Stimulated activated memory B cell treated with anti-CD40 and anti-IgM and Interleukin-4, amounts not matched to agents 10 μg/mL and 1 μg/mL and 100 μg/mL, for 72 hours (primary cell): ENCODE results near the gene TMPRSS3.
"Not testable (repeated sequence)": the region's sequence is repeated elsewhere in the genome, so short reads cannot be mapped to it uniquely, and the experiment has no call there.

Experiments used
- ATAC-seq: fragments of 150-1000 bp; cut with Tn5 transposase; 2 replicates; pipeline ENCODE4 v1.10.0; 2021
- H3K27ac Mint-ChIP-seq: one replicate; pipeline ENCODE4 v1.8.0; 2022; ENCODE audit warnings: mild to moderate bottlenecking, mixed read lengths
- H3K27me3 Mint-ChIP-seq: one replicate; pipeline ENCODE4 v1.8.0; 2022; ENCODE audit warnings: mixed read lengths
- H3K36me3 Mint-ChIP-seq: one replicate; pipeline ENCODE4 v1.8.0; 2022; ENCODE audit warnings: mixed read lengths
- H3K4me1 Mint-ChIP-seq: one replicate; pipeline ENCODE4 v1.8.0; 2022; ENCODE audit warnings: mixed read lengths
- H3K4me3 Mint-ChIP-seq: one replicate; pipeline ENCODE4 v1.8.0; 2022; ENCODE audit warnings: mild to moderate bottlenecking, moderate library complexity, mixed read lengths
- H3K9me3 Mint-ChIP-seq: one replicate; pipeline ENCODE4 v1.8.0; 2022; ENCODE audit warnings: mixed read lengths

The TMPRSS3 gene

DNA sequence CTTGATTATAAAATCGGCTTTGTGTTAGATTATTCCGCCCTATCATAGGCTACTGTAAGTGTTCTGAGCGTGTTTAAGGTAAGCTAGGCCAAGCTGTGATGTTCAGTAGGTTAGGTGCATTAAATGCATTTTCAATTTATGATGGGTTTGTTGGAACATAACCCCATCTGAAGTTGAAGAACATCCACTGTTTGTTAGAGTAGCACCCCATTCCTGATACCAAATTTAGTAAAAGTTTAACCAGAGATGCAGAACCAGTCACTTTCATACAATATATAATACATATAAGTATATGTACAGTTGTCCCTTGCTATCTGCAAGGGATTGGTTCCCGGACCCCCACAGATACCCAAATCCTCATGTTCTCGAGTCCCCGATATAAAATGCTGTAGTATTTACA lies 24.0 kb upstream of the TMPRSS3 start:
- no peak overlapping the region for H3K27ac Mint-ChIP-seq
- H3K27me3 Mint-ChIP-seq: peaks cover 15% of the 10 kb centered on the region
- H3K4me3 Mint-ChIP-seq: no peak overlapping the region
- ATAC-seq: no peak
- H3K36me3 Mint-ChIP-seq: no peaks in the 10 kb centered on the region
- H3K4me1 Mint-ChIP-seq: peaks cover 60% of the 10 kb centered on the region
- H3K9me3 Mint-ChIP-seq: peaks cover 8% of the 10 kb centered on the region

DNA sequence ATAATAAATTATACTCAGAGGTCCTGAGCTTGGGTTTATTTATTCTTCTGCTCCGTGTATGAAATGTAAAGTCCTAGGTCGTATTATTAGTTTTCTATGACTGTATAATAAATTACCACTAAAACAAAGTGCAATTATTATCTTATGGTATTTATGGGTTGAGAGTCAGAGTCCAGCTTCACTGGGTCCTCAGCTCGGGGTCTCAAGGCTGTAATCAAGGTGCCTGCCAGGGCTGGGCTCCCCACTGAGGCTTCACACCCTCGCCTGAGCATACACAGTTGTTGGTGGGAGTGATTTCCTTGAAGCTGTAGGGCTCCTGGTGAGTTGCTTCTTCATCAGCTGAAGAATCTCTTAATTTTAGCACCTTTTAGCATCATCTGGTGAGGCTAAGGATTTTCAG lies 23.0 kb upstream of the TMPRSS3 start:
- no peak overlapping the region for H3K27ac Mint-ChIP-seq

DNA sequence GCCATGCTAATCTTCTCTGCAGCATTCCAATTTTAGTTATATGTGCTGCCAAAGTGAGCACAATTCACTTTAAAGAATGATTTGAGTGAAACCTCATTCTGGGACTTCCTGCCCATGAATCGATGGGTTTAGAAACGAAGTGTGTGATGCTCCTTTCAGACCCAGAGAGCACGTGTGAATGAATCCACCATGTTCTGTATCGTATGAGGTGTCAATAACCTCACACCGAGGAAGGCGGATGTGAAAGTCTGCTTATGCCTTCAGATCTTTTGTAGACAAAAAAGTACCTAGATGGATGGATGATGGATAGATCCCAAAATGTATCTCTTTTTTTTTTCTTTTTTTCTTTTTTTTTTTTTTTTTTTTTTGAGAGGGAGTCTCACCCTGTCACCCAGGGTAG lies 21.7 kb upstream of the TMPRSS3 start:
- H3K9me3 Mint-ChIP-seq: peaks cover 8% of the 10 kb centered on the region
- peaks cover 58% of the 10 kb centered on the region for H3K4me1 Mint-ChIP-seq
- H3K27ac Mint-ChIP-seq: no peak overlapping the region
- H3K36me3 Mint-ChIP-seq: no peaks in the 10 kb centered on the region
- H3K27me3 Mint-ChIP-seq: peaks cover 15% of the 10 kb centered on the region
- no peak overlapping the region for H3K4me3 Mint-ChIP-seq
- ATAC-seq: no peak

More for the DNA sequence above, 23.0 kb upstream of the TMPRSS3 start:
- no peak overlapping the region for H3K4me3 Mint-ChIP-seq
- no peaks in the 10 kb centered on the region for H3K36me3 Mint-ChIP-seq
- peaks cover 15% of the 10 kb centered on the region for H3K27me3 Mint-ChIP-seq
- peaks cover 62% of the 10 kb centered on the region for H3K4me1 Mint-ChIP-seq
- peaks cover 8% of the 10 kb centered on the region for H3K9me3 Mint-ChIP-seq
- ATAC-seq: no peak

DNA sequence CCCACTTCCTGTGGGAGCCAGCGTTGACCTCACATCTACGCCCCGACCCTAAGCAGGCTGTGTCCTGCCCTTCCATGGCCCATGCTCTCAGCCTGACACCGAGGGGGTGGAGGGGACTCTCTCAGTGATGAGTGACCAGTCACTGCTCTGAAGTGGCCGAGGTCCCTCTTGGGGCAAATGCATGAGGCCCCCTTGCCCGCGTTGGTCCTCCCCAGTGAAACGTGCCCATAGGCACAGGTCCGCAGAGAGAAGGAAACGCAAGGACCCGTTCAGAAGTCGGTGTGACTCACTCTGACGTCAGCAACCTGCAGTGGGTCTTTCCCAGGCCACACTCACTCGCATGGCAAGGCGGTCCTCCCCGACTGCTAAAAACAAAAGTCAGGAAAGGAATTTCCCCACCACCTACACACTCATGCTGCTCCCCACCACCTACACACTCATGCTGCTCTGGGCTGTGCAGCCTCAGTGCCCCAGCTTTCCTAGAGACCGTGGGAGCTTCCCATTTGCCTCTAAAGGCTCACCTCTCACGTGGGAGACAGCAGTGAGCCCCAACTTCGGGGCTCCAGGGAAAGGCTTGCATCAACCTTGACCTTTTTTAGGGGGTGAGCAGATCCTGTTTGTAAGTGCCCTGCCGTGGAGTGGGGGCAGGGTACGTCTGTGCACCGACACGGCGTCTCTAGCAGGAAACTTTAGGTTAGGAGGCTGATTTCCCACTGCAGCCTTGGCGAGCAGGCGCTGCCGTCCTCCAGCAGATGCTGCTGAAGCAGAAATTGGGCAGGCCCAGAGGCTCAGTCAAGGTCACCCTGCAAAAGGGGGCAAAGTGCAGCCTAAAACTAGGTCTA lies 19.3 kb upstream of the TMPRSS3 start:
- peaks cover 43% of the 10 kb centered on the region for H3K4me1 Mint-ChIP-seq
- H3K9me3 Mint-ChIP-seq: no peaks in the 10 kb centered on the region
- H3K27me3 Mint-ChIP-seq: no peaks in the 10 kb centered on the region
- H3K4me3 Mint-ChIP-seq: peak overlapping the region; percentile 55
- peak; percentile 90 for ATAC-seq
- no peaks in the 10 kb centered on the region for H3K36me3 Mint-ChIP-seq
- H3K27ac Mint-ChIP-seq: peak overlapping the region; percentile 94

DNA sequence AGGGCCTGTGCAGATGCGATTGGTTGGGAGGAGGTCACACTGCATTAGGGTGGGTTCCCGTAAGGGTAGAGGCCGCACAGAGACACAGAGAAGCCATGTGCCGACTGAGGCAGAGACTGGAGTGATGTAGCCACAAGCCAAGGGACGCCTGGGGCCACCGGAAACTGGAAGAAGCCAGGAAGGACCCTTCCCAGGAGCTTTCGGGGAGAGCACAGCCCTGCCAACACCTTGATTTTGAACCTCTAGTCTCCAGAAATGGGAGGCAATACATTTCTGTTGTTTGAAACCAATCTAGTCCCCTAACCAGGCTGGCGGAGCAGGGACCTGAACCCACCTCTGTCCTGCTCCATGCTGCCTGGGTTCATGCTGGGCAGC lies 18.7 kb upstream of the TMPRSS3 start:
- Mint-ChIP-seq H3K9me3 (no peaks in the 10 kb centered on the region), H3K4me3 (peak overlapping the region; percentile 55), H3K27ac (peak overlapping the region; percentile 94), H3K27me3 (no peaks in the 10 kb centered on the region), H3K4me1 (peaks cover 43% of the 10 kb centered on the region), H3K36me3 (no peaks in the 10 kb centered on the region)
- no peak for ATAC-seq

DNA sequence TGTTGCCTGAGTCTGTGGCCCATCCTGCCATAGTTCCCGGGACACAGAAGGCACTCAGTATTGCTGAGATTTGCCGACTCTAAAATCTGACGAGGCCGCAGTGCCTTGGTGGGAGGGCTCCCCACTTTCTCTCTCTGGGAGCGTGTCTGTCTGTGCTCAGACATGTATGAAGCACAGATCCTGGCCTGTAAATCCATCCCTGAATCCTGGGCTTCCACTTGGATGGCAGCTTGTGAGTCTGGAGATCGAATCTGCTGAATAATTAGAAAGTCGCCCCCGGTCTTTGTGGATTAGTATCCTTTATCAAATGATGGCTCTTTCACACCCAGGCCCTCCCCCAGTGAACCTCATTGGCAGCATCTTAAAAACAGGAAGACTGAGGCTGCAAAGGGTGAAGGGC lies 18.2 kb upstream of the TMPRSS3 start:
- Mint-ChIP-seq H3K9me3 (no peaks in the 10 kb centered on the region), H3K4me3 (no peak overlapping the region), H3K4me1 (peaks cover 43% of the 10 kb centered on the region), H3K27me3 (no peaks in the 10 kb centered on the region), H3K36me3 (no peaks in the 10 kb centered on the region), H3K27ac (peak overlapping the region; percentile 94)
- ATAC-seq: no peak

DNA sequence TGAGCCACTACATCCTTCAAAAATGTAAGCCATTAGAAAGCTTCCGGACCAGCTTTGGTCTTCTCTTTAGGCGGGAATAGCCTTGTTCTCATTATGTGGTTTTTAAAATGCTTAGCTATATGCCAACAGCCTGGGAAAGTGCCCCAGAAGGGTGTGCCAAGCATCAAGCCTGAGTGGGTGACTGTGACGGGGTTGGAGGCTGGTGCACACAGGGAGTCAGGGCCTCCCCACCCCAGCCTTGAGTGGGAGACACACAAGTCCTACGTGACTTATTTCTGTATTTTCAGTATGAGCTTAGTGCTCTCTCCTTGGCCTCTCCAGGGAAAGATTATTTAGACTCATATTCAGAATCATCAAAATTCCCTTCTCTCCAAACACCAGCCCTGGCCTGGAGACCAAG lies 17.6 kb upstream of the TMPRSS3 start:
- no peak for ATAC-seq
- Mint-ChIP-seq H3K4me1 (peaks cover 43% of the 10 kb centered on the region), H3K27ac (peak overlapping the region; percentile 94), H3K9me3 (no peaks in the 10 kb centered on the region), H3K36me3 (no peaks in the 10 kb centered on the region), H3K27me3 (no peaks in the 10 kb centered on the region), H3K4me3 (no peak overlapping the region)

DNA sequence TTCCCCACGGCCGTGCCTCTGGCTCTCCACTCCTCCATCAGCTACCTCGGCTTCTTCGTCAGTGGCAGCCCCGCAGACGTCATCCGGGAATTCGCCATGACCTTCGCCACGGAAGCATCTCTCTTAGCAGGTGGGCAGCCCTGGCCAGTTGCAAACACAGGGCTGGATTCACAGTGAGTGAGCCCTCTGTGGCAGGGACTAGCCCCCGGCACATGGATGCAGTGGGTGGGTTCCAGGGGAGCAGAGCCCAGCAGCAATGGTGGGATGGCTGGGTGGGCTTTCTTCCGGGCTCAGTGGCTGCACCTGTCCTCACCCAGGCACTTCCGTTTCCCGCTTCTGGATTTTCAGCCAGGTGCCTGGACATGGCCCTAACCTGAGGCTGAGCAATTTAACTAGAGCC lies 17.2 kb upstream of the TMPRSS3 start:
- Mint-ChIP-seq H3K27ac (peak overlapping the region; percentile 94), H3K27me3 (no peaks in the 10 kb centered on the region), H3K36me3 (no peaks in the 10 kb centered on the region), H3K4me1 (peaks cover 43% of the 10 kb centered on the region), H3K4me3 (no peak overlapping the region), H3K9me3 (no peaks in the 10 kb centered on the region)
- no peak for ATAC-seq

DNA sequence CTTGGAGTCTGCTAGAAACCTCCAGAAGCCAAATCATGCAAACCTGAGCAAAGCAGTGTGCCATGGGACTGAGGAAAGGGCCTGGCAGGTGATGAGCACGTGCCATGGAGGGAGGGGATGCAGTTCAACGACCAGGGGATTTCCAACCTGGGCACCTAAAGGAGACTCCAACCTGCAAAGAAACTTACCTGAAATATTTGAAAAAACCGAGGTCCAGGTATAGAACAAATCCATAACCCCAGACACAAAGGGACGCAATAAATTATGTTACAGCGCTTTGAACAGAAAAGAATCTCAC lies 16.7 kb upstream of the TMPRSS3 start:
- Mint-ChIP-seq H3K27ac (no peak overlapping the region), H3K4me3 (no peak overlapping the region), H3K36me3 (no peaks in the 10 kb centered on the region), H3K9me3 (no peaks in the 10 kb centered on the region), H3K4me1 (peaks cover 43% of the 10 kb centered on the region), H3K27me3 (no peaks in the 10 kb centered on the region)
- ATAC-seq: no peak

DNA sequence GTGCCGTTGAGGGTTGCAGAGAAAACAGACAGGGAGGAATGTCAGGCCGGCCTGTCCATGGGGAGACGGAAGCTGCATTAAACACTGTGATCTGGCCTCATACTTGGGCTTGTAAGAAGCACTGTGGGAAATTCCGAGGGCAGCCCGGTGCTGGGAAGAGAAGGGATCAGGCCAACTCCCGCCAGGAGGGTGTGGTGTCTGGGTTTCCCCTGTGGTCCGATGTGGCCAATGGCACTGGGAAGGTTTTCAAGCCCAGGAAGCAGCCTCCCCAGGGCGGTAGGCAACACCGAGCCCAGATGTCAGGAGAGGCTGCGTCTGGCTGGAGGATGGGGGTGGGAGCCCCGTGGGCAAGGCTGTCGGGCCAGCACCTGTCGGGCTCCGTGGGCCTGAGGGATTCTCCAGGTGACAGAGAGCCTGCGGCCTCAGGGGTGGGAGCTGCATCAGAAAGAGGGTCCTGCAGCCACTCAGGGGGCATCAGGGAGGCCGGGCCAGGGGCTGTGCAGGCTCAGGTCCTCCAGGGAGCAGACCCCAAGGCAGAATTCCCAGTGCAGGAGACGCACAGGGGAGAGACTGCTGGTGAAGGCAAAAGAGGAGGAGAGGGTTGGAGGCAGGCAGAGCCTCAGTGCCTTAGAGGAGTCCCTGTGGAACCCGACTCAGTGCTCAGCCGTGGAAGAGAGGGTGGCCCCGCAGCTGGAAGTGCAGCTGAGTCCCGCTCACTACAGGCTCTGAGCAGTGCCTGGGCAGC lies 16.2 kb upstream of the TMPRSS3 start:
- H3K4me1 Mint-ChIP-seq: peaks cover 40% of the 10 kb centered on the region
- ATAC-seq: no peak
- H3K9me3 Mint-ChIP-seq: no peaks in the 10 kb centered on the region
- H3K27ac Mint-ChIP-seq: no peak overlapping the region
- no peaks in the 10 kb centered on the region for H3K27me3 Mint-ChIP-seq
- H3K4me3 Mint-ChIP-seq: no peak overlapping the region
- H3K36me3 Mint-ChIP-seq: no peaks in the 10 kb centered on the region

DNA sequence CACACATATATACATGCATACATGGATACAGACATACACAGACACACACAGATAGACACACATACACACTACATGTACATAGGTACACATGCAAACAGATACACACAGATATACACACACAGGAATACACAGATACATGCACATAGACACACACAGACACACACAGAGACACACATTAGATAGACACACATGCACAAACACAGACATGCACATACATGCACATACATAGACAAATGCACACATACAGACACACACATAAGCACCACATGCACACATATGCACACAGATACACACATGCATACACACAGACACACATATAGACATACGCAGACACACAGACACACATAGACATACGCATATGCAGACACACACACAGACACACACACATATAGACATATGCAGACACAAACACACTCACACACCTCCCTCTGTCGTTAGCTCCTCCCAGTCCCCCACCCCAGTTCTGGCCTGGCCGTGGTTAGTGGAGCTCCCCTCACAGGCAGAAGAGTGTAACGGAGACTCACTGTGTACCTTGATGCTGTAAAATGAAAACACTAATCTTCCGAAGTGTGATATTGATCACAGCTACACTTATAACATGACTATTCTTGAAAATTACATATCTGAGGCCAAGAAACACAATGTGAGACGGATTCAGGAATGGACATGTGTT lies 15.5 kb upstream of the TMPRSS3 start:
- no peaks in the 10 kb centered on the region for H3K36me3 Mint-ChIP-seq
- peaks cover 37% of the 10 kb centered on the region for H3K4me1 Mint-ChIP-seq
- no peak overlapping the region for H3K4me3 Mint-ChIP-seq
- H3K27ac Mint-ChIP-seq: no peak overlapping the region
- H3K9me3 Mint-ChIP-seq: no peaks in the 10 kb centered on the region
- ATAC-seq: no peak
- H3K27me3 Mint-ChIP-seq: no peaks in the 10 kb centered on the region

DNA sequence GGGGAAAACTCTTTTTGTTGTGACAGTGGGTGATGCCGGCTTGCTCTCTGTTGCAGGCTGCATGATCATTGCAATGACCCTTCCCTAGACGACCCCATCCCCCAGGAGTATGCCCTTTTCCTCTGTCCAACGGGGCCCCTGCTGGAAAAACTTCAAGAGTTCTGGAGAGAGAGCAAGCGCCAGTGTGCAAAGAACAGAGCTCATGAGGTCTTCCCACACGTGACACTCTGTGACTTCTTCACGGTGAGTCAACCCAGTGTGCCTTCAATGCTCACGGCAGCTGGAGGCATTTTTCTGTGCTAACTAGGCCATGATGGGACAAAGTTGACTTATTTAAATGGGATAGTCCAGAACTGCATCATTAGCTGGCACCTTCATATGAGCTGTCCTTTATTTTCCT lies 13.5 kb upstream of the TMPRSS3 start:
- ATAC-seq: no peak
- no peak overlapping the region for H3K4me3 Mint-ChIP-seq
- no peaks in the 10 kb centered on the region for H3K36me3 Mint-ChIP-seq

DNA sequence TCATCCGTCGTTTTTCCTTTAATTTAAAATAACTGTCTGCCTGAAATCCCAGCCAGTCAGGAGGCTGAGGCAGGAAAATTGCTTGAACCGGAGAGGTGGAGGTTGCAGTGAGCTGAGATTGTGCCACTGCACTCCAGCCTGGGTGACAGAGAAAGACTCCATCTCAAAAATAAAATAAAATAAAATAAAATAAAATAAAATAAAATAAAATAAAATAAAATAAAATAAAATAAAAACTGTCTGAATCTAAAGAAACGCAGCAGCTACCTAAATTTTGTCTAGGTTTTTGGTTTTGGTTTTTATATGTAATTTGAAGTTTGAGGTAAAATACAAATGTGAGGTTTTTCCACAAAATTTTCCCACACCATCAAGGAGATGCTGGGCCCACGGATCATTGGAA lies 12.9 kb upstream of the TMPRSS3 start:
- H3K27ac Mint-ChIP-seq, ATAC-seq, H3K27me3 Mint-ChIP-seq, H3K9me3 Mint-ChIP-seq, H3K36me3 Mint-ChIP-seq, H3K4me3 Mint-ChIP-seq: not testable (repeated sequence)
- peaks cover 13% of the 10 kb centered on the region for H3K4me1 Mint-ChIP-seq

More for the DNA sequence above, 13.5 kb upstream of the TMPRSS3 start:
- H3K27me3 Mint-ChIP-seq: peaks cover 9% of the 10 kb centered on the region
- no peaks in the 10 kb centered on the region for H3K9me3 Mint-ChIP-seq
- H3K4me1 Mint-ChIP-seq: peaks cover 19% of the 10 kb centered on the region
- no peak overlapping the region for H3K27ac Mint-ChIP-seq

DNA sequence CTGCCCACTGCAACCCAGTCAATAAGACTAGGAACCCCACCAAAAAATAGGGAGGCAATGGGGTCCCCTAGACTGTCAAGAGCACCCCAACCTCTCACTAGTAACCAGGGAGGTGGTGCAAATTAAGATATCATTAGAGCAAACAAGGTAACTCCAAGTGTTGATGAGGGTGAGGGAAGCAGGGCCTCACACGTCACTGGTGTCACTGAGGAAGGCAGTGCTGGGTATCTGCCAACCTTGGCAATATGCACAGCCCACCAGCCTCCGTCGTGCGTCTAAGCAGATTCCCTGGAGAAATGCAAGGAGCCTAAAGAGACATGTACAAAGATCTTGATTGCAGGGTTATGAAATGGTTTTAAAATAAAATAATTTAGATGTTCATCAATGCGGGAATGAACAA lies 11.6 kb upstream of the TMPRSS3 start:
- Mint-ChIP-seq H3K36me3 (no peaks in the 10 kb centered on the region), H3K4me1 (peaks cover 6% of the 10 kb centered on the region), H3K4me3 (no peak overlapping the region), H3K27ac (no peak overlapping the region), H3K27me3 (peaks cover 9% of the 10 kb centered on the region), H3K9me3 (no peaks in the 10 kb centered on the region)
- no peak for ATAC-seq

DNA sequence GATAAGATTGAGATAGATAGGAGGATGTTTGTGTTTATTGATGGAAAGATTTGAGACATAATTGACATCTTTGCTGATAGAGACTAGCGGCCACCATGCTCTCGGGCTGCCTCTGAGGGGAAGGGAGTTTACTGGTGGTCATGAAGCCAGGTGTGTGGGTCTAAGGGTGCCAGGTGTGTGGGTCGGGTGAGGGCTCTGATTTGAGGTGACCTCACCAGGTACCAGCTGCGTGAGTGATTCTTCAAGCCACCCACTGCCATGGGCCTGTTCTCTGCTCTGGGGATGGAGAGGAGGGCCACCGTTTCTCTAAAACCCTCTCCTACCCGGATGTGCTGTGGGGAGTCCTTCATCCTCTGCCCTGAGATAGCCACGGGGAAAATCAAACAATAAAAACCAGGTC lies 11.0 kb upstream of the TMPRSS3 start:
- Mint-ChIP-seq H3K4me1 (peaks cover 7% of the 10 kb centered on the region), H3K36me3 (no peaks in the 10 kb centered on the region), H3K9me3 (peaks cover 4% of the 10 kb centered on the region), H3K4me3 (no peak overlapping the region), H3K27me3 (peaks cover 9% of the 10 kb centered on the region), H3K27ac (no peak overlapping the region)
- no peak for ATAC-seq

DNA sequence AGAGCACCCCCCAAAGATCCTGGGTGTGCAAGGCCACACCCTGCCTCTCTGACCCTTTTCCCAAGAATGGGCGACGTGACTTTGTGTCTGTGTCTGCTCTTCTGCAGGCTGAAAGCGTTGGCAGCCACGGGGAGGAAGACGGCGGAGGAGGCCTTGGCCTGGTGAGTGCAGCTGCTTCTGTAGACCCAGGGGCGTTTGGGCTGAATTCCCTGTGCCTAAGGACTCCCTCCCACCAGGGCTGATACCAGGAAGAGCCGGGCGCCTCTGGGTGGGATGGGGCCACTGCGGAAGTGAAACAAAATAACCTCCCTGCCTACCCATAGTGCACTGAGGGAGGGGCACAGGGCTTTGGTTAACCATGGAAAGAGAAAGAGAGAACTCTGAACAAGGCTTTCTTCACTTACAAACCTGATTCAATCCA lies 10.4 kb upstream of the TMPRSS3 start:
- H3K4me1 Mint-ChIP-seq: peaks cover 12% of the 10 kb centered on the region
- H3K27me3 Mint-ChIP-seq: peaks cover 9% of the 10 kb centered on the region
- no peak overlapping the region for H3K4me3 Mint-ChIP-seq
- no peak overlapping the region for H3K27ac Mint-ChIP-seq
- peaks cover 9% of the 10 kb centered on the region for H3K9me3 Mint-ChIP-seq
- ATAC-seq: no peak
- H3K36me3 Mint-ChIP-seq: no peaks in the 10 kb centered on the region
